ENCODE results near the gene MRC1.
"Not testable (repeated sequence)": the region's sequence is repeated elsewhere in the genome, so short reads cannot be mapped to it uniquely, and the experiment has no call there.

The MRC1 gene

DNA sequence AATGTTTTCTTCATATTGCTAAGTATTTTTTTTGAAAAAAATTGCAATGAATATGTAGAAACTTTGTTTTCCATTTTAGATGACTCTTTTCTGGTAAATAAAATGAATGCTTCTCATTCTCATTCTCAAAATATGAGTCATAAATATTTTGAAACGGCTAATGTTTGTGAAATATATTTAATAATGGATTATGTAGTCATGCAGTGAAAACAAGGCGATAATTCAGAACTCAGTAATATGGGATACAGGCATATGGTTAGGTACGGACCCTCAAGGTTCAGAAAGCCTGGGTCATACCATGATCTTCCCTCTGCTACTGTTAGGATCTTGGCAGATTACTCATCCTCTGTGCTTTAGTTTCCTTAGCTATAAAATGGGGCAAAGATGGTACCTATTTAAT lies 96.3 kb downstream of the MRC1 start:
- DNase-seq (ENCODE audit: low read depth) = no peak

DNA sequence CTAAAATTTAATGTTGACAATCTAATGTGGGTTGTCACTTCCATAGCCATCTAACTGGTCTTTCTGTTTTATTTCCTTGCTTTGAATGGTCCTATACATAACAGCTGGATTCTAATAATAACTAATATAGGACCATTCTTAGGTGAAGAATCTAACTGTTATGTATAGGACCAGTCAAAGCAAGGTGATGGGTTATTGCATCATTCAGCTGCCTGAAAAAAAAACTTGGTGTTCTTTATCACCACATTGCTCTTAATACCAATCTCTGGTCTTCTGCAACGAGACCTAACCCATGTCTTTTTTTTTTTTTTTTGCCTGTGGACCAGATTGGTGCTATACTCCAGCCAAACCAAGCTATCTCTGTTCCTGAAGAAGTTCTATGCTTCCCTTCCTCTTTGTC lies 96.9 kb downstream of the MRC1 start:
- DNase-seq (ENCODE audit: low read depth) = no peak

DNA sequence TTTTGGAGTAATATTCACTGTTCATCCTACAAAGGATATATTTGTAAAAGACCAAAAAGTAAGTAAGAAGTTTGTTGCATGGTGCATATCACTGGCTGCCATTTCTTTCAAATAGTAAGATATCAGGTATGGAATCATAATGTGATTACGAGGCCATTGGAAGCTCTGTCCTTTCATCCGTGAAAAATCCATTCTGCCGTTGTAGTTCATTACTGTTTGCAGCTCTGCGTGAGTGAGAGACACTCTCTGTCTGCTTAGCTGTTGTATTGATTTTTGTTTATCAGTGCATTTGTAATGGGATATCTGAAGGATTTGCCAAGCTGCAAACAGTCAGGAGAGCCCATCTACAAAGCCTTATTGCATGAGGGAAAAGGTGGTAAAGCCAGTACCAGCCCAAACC lies 98.5 kb downstream of the MRC1 start:
- DNase-seq (ENCODE audit: low read depth) = no peak

DNA sequence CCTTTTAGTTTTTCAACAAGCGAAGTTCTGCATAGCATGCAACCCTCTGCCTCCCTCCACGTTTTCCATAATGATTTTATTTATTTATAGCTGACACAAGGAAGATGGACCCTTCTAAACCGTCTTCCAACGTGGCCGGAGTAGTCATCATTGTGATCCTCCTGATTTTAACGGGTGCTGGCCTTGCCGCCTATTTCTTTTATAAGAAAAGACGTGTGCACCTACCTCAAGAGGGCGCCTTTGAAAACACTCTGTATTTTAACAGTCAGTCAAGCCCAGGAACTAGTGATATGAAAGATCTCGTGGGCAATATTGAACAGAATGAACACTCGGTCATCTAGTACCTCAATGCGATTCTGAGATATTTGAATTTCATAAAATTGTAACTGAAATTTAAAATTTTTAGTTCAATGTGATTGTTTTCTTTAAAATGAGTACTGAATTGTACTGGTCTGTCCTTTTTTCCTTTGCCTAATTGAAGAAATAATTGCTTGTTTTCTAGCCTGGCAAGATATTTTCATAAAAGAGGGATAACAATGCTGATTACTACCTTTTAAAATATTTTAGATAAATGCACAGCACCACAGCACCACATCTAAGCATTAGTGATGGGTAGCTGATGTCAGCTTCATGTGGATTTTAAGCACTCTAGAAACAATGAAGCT lies 101.1 kb downstream of the MRC1 start:
- no peak for DNase-seq (ENCODE audit: low read depth)

DNA sequence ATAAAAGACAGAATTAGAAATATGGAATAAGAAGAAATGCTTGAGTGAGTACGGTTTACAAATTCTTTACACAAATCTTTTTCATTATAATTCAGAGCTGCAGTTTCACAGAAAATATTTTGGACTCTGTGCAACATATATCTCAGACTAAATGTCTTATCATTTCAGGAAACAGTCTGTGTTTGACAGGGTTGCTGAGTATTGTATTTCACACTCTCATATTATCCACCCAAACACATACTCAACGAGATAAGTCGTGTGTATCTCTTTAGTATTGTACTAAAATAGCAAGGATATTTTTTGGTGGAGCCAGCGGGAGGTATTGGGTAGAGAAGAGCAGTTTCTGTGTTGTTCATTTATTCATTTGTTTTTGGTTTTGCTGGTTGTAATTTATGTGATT lies 103.6 kb downstream of the MRC1 start:
- no peak for DNase-seq (ENCODE audit: low read depth)

GRCh38 chr10:17913604-17914003 lies 104.5 kb downstream of the MRC1 start:
- DNase-seq (ENCODE audit: low read depth) = no peak

DNA sequence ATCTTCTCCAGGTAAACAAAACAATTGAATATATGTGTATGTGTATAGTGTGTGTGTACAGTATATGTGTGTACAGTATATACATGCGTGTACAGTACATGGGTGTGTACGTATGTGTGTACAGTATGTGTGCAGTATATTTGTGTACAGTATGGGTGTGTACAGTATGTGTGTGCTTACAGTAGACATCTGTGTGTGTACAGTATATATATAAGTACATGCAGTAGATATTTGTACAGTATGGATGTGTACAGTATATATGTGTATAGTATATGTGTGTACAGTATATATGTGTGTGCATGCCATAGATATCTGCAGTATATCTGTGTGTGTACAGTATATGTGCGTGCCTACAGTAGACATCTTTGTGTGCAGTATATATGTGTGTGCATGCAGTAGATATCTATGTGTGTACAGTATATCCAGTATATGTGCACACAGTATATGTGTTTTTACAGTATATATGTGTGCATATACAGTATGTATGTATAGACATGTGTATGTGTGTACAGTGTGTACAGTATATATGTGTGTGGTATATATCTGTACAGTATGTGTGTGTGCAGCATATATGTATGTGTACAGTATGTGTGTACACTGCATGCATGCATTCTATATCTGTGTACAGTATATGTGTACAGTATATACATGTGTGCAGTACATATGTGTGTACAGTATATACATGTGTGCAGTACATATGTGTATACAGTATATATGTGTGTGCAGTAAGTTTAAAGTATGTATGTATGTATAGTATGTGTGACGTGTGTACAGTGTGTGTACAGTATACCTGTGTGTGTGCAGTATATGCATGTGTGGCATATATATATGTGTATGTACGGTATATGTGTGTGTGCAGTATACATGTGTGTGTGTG lies 105.3 kb downstream of the MRC1 start:
- DNase-seq (ENCODE audit: low read depth) = no peak

DNA sequence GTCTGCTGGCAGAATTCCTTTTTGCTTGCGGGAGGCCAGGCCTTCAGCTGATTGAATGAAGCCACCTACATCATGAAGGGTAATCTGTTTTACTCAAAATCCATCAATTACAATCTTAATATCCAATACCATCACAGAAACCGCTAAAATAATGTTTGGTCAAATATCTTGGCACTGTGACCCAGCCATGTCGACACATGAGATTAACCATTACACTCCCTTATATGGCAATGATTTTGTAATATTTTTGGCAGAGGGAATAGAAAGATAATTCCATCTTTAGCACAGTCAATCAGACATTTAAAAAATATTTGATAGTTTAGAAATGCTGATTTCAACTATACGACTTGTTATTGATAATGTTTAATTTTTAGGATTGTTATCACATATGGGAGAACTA lies 106.0 kb downstream of the MRC1 start:
- no peak for DNase-seq (ENCODE audit: low read depth)

GRCh38 chr10:17918187-17918903 lies 109.2 kb downstream of the MRC1 start:
- no peak for DNase-seq (ENCODE audit: low read depth)

DNA sequence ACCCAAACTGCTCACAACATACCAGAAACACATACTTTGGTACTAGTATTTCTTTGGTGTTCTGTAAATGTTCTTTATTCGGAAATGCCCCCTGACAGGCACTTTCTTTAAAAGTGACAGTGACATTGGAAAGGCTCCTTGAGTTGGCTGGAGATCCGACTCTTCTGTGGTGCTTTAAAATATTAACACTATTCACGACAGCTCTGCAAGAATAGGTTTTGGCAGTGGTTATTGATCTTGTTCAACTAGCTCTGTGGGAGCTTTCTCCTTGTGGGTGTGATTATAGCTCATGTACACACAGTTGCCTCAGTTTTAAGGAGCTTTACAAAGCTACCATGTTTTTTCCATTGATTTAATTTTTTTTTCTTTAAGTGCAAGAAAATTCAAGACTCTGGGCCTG lies 112.2 kb downstream of the MRC1 start:
- DNase-seq (ENCODE audit: low read depth) = no peak

DNA sequence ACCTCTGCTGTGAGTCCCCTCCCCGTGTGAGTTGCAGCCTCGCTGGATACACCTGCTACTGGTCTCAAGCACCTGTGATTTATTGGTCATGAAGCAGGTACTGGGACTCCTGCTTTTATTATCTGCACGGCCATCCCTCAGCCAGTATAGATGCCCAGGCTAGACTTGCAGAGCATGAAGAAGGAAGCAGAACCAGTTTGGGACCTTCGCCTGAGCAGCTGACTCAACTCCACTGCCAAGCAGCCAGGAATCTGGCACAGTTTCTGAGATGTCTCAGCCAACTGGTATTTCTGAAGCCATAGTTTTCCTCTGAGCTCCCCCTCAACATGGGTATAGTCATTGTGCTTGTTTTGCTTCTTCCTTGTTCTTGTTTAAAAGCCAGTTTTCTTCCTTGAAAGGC lies 114.6 kb downstream of the MRC1 start:
- DNase-seq (ENCODE audit: low read depth) = no peak

DNA sequence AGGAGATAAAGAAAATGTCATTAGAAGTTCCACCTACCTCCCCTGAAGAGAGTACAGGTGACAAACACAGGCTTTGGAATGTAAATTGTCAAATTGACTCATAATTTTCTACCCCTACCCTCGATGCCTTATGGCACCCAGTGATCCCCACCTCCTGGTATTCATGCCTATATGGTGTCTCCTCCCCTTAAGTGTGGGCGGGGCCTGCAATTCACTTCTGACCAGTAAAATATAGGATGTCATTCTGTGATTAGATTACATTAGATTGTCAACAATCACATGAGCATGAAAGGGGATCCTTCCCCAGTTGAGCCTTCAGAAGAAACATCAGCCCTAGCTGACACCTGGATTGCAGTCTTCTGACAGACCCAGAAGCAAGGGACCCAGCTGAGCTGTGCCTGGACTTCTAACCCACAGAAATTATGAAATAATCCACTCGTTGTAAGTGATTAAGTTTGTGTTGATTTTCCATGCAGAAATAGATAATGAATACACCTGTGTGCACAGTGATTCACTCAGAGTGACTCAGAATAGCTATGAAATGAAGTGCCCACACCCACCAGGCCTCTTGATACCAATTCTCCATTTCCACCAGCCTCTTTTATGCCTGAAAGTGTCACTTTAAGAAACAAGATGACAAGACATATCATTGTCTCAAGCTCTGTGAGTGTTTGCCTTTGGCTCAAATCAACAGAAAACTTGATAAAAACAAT lies 134.0 kb downstream of the MRC1 start:
- DNase-seq (ENCODE audit: low read depth) = no peak

GRCh38 chr10:17950269-17950668 lies 141.1 kb downstream of the MRC1 start:
- DNase-seq (ENCODE audit: low read depth) = not testable (repeated sequence)

DNA sequence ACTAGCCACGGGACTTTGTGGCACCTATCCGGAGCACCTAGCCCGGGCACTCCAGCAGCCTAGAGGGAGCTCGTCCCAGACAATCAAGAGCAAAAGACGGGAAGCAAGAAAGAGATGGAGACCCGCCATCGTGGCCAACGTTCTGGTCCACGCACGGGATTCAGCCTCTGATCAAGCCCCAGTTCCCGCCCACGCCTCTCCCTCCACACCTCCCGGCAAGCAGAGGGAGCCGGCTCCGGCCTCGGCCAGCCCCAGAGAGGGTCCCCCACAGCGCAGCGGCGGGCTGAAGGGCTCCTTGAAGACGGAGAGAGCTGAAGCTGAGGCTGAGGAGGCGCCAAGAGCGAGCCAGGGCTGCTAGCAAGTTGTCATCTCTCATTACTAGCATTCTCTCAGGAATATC lies 141.6 kb downstream of the MRC1 start:
- no peak for DNase-seq (ENCODE audit: low read depth)

- DNase-seq (ENCODE audit: low read depth) = no peak
These were observed 142.8 kb downstream of the MRC1 start, which contains the start of gene SLC39A12 for GRCh38 chr10:17951868-17952371. TSS of gene SLC39A12 (plus strand) at chr10:17951918. CDS start at chr10:17953277, 1,359 bp downstream.

GRCh38 chr10:17954372-17954771 lies 145.2 kb downstream of the MRC1 start:
- DNase-seq (ENCODE audit: low read depth) = not testable (repeated sequence)

DNA sequence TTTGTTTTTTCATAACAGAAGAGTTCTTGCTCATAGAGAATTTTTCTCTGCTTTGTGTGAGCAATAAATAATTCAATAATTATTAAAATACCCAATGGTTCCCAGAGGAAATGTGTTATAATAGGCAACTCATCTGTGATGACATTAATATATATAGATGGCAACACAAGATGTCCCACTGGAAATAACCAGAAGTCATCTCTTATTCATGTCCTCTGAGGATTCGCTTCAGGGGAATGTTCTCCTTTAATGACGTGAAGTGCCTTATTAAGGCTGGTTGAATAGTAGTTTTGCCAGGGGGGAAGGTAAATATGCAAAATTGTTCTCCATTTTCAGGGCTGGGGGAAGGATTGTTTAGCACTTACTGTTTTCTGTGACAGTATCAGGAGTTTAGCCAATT lies 145.7 kb downstream of the MRC1 start:
- DNase-seq (ENCODE audit: low read depth) = no peak

GRCh38 chr10:17958049-17958448 lies 148.9 kb downstream of the MRC1 start:
- no peak for DNase-seq (ENCODE audit: low read depth)

GRCh38 chr10:17959870-17960269 lies 150.7 kb downstream of the MRC1 start:
- DNase-seq (ENCODE audit: low read depth) = no peak
